AG04449 (cell line): Measurements from ENCODE around the gene SIGLEC14.

Source experiments
- CTCF ChIA-PET: fragments of 350-600 bp; formaldehyde crosslinking; extraction: SDS; loops from one replicate; lab custom pipeline; 2021; ENCODE audit warnings: antibody characterized with exemption; lab: Yijun Ruan, JAX
- POLR2A ChIA-PET: fragments of 400-600, 350-600 bp; formaldehyde crosslinking; extraction: SDS; loops from one replicate; lab custom pipeline; 2020; ENCODE audit warnings: antibody characterized with exemption, inconsistent platforms; lab: Yijun Ruan, JAX
- DNase-seq: peaks from one replicate; pipeline ENCODE4 v3.0.0-alpha.2; 2010; ENCODE audit warnings: low read depth, low spot score
- H3K4me3 ChIP-seq: 2 replicates; pipeline ENCODE4 v1.5.1; 2011; ENCODE audit warnings: low read depth, mild to moderate bottlenecking, control low read depth, low read length
- TF ChIP-seq, protein P1 (sequence below): IDR thresholded peaks from one replicate; pipeline ENCODE4 v1.5.1; 2011; ENCODE audit warnings: mild to moderate bottlenecking, moderate library complexity, low read length, control low read depth, inconsistent platforms; ENCODE audit not compliant: insufficient read depth; ENCODE audit errors: missing control alignments

SIGLEC14 gene

DNA sequence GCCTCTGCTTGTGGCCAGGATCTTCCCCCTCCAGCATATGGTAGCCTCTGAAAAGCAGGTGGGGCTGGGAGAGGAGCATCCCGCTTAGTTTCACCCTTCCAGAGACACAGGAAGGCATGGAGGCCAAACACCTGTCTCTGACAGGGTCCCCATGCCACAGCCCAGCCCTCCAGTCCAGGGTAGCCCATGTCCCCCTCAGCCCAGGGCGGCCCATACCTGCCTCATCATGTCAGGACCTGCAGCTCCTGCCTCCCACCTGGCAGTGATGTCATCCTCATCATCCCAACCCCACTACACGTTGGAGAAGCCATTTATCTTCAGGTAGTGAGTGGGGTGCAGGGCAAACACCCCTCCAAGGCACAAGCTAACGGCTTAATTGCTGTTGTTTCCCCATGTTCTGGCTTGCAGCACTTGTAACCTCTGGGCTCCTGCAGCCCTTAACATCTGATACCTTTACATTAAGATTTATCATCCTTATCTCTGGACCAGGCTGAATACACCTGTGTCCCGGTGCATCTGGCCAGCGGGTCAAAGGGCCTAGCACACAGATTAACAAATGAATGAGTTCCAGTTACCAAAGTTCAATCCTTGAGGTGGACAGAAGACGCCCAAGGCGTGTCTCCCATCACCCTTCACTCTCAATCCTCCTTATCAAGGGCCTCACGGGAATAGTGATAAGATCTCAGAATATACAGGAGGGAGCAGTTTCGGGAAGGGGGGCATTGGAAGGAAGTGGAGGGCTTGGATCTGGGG is 53.3 kb downstream of the SIGLEC14 start:
- DNase-seq = no peak
- ChIA-PET POLR2A (no interaction called here), CTCF (interaction anchor here (1.5 kb wide), 1 partner anchor 172 kb away, joined by 3 read pairs; no protein-coding TSS in a partner anchor)
- TF ChIP-seq, protein P1, sequence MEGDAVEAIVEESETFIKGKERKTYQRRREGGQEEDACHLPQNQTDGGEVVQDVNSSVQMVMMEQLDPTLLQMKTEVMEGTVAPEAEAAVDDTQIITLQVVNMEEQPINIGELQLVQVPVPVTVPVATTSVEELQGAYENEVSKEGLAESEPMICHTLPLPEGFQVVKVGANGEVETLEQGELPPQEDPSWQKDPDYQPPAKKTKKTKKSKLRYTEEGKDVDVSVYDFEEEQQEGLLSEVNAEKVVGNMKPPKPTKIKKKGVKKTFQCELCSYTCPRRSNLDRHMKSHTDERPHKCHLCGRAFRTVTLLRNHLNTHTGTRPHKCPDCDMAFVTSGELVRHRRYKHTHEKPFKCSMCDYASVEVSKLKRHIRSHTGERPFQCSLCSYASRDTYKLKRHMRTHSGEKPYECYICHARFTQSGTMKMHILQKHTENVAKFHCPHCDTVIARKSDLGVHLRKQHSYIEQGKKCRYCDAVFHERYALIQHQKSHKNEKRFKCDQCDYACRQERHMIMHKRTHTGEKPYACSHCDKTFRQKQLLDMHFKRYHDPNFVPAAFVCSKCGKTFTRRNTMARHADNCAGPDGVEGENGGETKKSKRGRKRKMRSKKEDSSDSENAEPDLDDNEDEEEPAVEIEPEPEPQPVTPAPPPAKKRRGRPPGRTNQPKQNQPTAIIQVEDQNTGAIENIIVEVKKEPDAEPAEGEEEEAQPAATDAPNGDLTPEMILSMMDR = no peak
- H3K4me3 ChIP-seq = peak overlapping the region; percentile 78
